H9 (cell line): ENCODE data around the gene ACTN1. TPM values are rescaled to one million over a fixed set of nuclear protein-coding genes. Genes with fewer than 3 reads are reported as not detected.

Source experiments
- DNase-seq: peaks from one replicate; pipeline ENCODE4 v3.0.0-alpha.2; 2017
- H2AFZ ChIP-seq: one replicate; pipeline ENCODE4 v1.6.1; 2013; ENCODE audit warnings: mild to moderate bottlenecking, low read length, control low read depth, moderate library complexity
- H2AK5ac ChIP-seq: 2 replicates; pipeline ENCODE4 v1.6.1; 2013; ENCODE audit warnings: low read length, control low read depth, mixed read lengths; ENCODE audit not compliant: insufficient read length
- H2BK120ac ChIP-seq: one replicate; pipeline ENCODE4 v1.6.1; 2013; ENCODE audit warnings: low read depth, mild to moderate bottlenecking, low read length, control low read depth, inconsistent platforms; ENCODE audit not compliant: poor library complexity, severe bottlenecking
- H2BK12ac ChIP-seq: 2 replicates; pipeline ENCODE4 v1.6.1; 2013; ENCODE audit warnings: low read length, control low read depth, mixed read lengths, low read depth; ENCODE audit not compliant: insufficient read length
- H2BK15ac ChIP-seq: 2 replicates; pipeline ENCODE4 v1.6.1; 2013; ENCODE audit warnings: low read depth, low read length, control low read depth
- H2BK20ac ChIP-seq: one replicate; pipeline ENCODE4 v1.6.1; 2013; ENCODE audit warnings: low read depth, mild to moderate bottlenecking, low read length, control low read depth, inconsistent platforms; ENCODE audit not compliant: poor library complexity, severe bottlenecking
- H2BK5ac ChIP-seq: 2 replicates; pipeline ENCODE4 v1.6.1; 2013; ENCODE audit warnings: low read length, control low read depth, mixed read lengths; ENCODE audit not compliant: insufficient read length
- H3K14ac ChIP-seq: 2 replicates; pipeline ENCODE4 v1.6.1; 2013; ENCODE audit warnings: low read length, control low read depth; ENCODE audit not compliant: insufficient read depth
- H3K18ac ChIP-seq: 2 replicates; pipeline ENCODE4 v1.6.1; 2013; ENCODE audit warnings: low read depth, mild to moderate bottlenecking, mixed read lengths, low read length, control low read depth; ENCODE audit not compliant: insufficient read length
- H3K23ac ChIP-seq: 2 replicates; pipeline ENCODE4 v1.6.1; 2013; ENCODE audit warnings: low read length, control low read depth, mixed read lengths, low read depth; ENCODE audit not compliant: insufficient read length
- H3K23me2 ChIP-seq: 2 replicates; pipeline ENCODE4 v1.6.1; 2013; ENCODE audit warnings: low read depth, mild to moderate bottlenecking, mixed read lengths, low read length, control low read depth; ENCODE audit not compliant: insufficient read length, poor library complexity, severe bottlenecking
- H3K27ac ChIP-seq: 2 replicates; pipeline ENCODE4 v1.5.1; 2013; ENCODE audit warnings: low read length, control low read depth, mixed read lengths, low read depth; ENCODE audit not compliant: insufficient read length
- H3K27me3 ChIP-seq: 2 replicates; pipeline ENCODE4 v1.6.1; 2013; ENCODE audit warnings: low read length, control low read depth, inconsistent platforms; ENCODE audit not compliant: insufficient read depth
- H3K4ac ChIP-seq: 2 replicates; pipeline ENCODE4 v1.6.1; 2013; ENCODE audit warnings: low read depth, mild to moderate bottlenecking, control low read depth, inconsistent platforms, low read length, moderate library complexity
- H3K4me1 ChIP-seq: 2 replicates; pipeline ENCODE4 v1.6.1; 2013; ENCODE audit warnings: low read length, control low read depth, inconsistent platforms; ENCODE audit not compliant: insufficient read depth
- H3K4me2 ChIP-seq: 2 replicates; pipeline ENCODE4 v1.6.1; 2013; ENCODE audit warnings: low read length, control low read depth, mixed read lengths; ENCODE audit not compliant: insufficient read length, insufficient read depth
- H3K56ac ChIP-seq: 2 replicates; pipeline ENCODE4 v1.6.1; 2013; ENCODE audit warnings: low read depth, mild to moderate bottlenecking, mixed read lengths, low read length, control low read depth; ENCODE audit not compliant: insufficient read length
- H3K79me1 ChIP-seq: 2 replicates; pipeline ENCODE4 v1.6.1; 2013; ENCODE audit warnings: low read depth, mild to moderate bottlenecking, moderate library complexity, low read length, control low read depth, inconsistent platforms; ENCODE audit not compliant: insufficient read depth, poor library complexity, severe bottlenecking
- H3K79me2 ChIP-seq: 2 replicates; pipeline ENCODE4 v1.6.1; 2013; ENCODE audit warnings: low read length, control low read depth, inconsistent platforms; ENCODE audit not compliant: insufficient read depth
- H3K9ac ChIP-seq: 2 replicates; pipeline ENCODE4 v1.6.1; 2013; ENCODE audit warnings: low read length, control low read depth, mixed read lengths; ENCODE audit not compliant: insufficient read length; ENCODE audit errors: extremely low read depth
- H3K9me3 ChIP-seq: one replicate; pipeline ENCODE4 v1.6.1; 2013; ENCODE audit warnings: low read depth, low read length, inconsistent platforms; ENCODE audit not compliant: control insufficient read depth
- H3T11ph ChIP-seq: one replicate; pipeline ENCODE4 v1.6.1; 2013; ENCODE audit warnings: mild to moderate bottlenecking, low read length, control low read depth, inconsistent platforms
- H4K20me1 ChIP-seq: one replicate; pipeline ENCODE4 v1.6.1; 2013; ENCODE audit not compliant: control insufficient read depth, insufficient read length, insufficient read depth
- H4K5ac ChIP-seq: 2 replicates; pipeline ENCODE4 v1.6.1; 2013; ENCODE audit warnings: low read depth, mild to moderate bottlenecking, mixed read lengths, low read length, control low read depth; ENCODE audit not compliant: insufficient read length
- H4K8ac ChIP-seq: replicated peaks from 2 replicates; pipeline ENCODE4 v1.6.1; 2013; ENCODE audit warnings: low read length, control low read depth, mixed read lengths, low read depth; ENCODE audit not compliant: insufficient read length
- H4K91ac ChIP-seq: 2 replicates; pipeline ENCODE4 v1.6.1; 2013; ENCODE audit warnings: low read depth, mild to moderate bottlenecking, moderate library complexity, mixed read lengths, low read length, control low read depth; ENCODE audit not compliant: insufficient read length
- H3K27ac Mint-ChIP-seq, 3 experiments: 2 replicates in 2 of 3; 3 replicates in 1 of 3; pipeline ENCODE4 v1.8.0; 2020 to 2021; ENCODE audit warnings: mixed read lengths in 3 of 3, mild to moderate bottlenecking in 1 of 3, moderate library complexity in 1 of 3
- H3K27me3 Mint-ChIP-seq: 2 replicates; pipeline ENCODE4 v1.8.0; 2021; ENCODE audit warnings: low read depth, mild to moderate bottlenecking, moderate library complexity, mixed read lengths
- H3K36me3 Mint-ChIP-seq, 3 experiments: 2 replicates in 2 of 3; 3 replicates in 1 of 3; pipeline ENCODE4 v1.8.0; 2020 to 2021; ENCODE audit warnings: low read depth in 3 of 3, mixed read lengths in 3 of 3; ENCODE audit not compliant: insufficient read depth in 1 of 3
- H3K4me1 Mint-ChIP-seq, 2 experiments: 2 replicates each; pipeline ENCODE4 v1.8.0; 2020; ENCODE audit warnings: mixed read lengths in 2 of 2
- H3K4me3 Mint-ChIP-seq, 2 experiments: 2 replicates in 1 of 2; 3 replicates in 1 of 2; pipeline ENCODE4 v1.8.0; 2020 to 2021; ENCODE audit warnings: mild to moderate bottlenecking in 2 of 2, mixed read lengths in 2 of 2, moderate library complexity in 1 of 2
- H3K9me3 Mint-ChIP-seq, 2 experiments: 2 replicates in 1 of 2; 3 replicates in 1 of 2; pipeline ENCODE4 v1.8.0; 2020; ENCODE audit warnings: mild to moderate bottlenecking in 2 of 2, mixed read lengths in 2 of 2, moderate library complexity in 1 of 2
- CTCF ChIP-seq: fragments of 200-600 bp; sonication (generic); conservative IDR thresholded peaks from 3 replicates; pipeline ENCODE4 v1.8.0; 2021; ENCODE audit warnings: antibody characterized with exemption, mild to moderate bottlenecking
- WGBS: extraction: QIAGEN DNeasy Blood & Tissue Kit; methylation state at CpG from one replicate; pipeline ENCODE4 v1.1.7; 2013; ENCODE audit warnings: missing lambda C conversion rate, low lambda C conversion rate, mixed read lengths; ENCODE audit not compliant: insufficient read length; ENCODE audit errors: extremely low coverage; 5-methylcytosine and 5-hydroxymethylcytosine counted together
- total RNA-seq: library from RNA; stranded (reverse); gene quantifications from 2 replicates; pipeline ENCODE4 v1.2.1, GENCODE V29; 2021

The ACTN1 gene
- total RNA-seq, 1 experiment from 2014 or later, result 219 TPM

DNA sequence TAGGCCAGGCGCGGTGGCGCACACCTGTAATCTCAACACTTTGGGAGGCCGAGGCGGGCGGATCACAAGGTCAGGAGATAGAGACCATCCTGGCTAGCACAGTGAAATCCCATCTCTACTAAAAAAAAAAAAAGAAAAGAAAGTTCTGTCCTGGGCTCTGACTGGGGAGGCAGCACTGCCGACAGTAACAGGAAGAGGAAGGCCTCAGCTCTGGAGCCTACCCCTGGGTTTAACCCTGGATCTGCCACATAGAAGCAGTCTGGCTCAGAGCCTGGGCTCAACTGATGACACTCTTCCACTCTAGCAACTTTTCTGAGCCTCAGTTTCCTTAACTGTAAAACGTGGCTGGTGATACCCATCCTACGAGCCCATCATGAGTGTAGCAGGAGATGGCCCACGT, 60.5 kb downstream of the ACTN1 start:
- H4K91ac ChIP-seq, result no peak overlapping the region
- Mint-ChIP-seq H3K4me1 (peaks cover 32 to 38% of the 10 kb centered on the region in 2 experiments), H3K36me3 (peaks cover 47 to 80% (median 66%) of the 10 kb centered on the region in 3 experiments), H3K27ac (no peak overlapping the region; a peak in 1 of 7 replicates), H3K9me3 (no peaks in the 10 kb centered on the region), H3K27me3 (no peaks in the 10 kb centered on the region), H3K4me3 (no peak overlapping the region)
- no peak overlapping the region for H3K9ac ChIP-seq
- H3K14ac ChIP-seq, result no peak overlapping the region
- H3K27ac ChIP-seq, result no peak overlapping the region
- H3K9me3 ChIP-seq, result no peaks in the 10 kb centered on the region
- H2BK5ac ChIP-seq, result no peak overlapping the region
- H3K79me1 ChIP-seq, result peaks cover 6% of the 10 kb centered on the region
- no peak overlapping the region for H3K23ac ChIP-seq
- no peak overlapping the region for H2AFZ ChIP-seq
- no peaks in the 10 kb centered on the region for H4K20me1 ChIP-seq
- no peak for DNase-seq
- H2BK20ac ChIP-seq, result no peak overlapping the region
- no CpG with 5 or more reads among the region's 10 CpGs for WGBS
- no peak overlapping the region for H3K4me2 ChIP-seq
- peaks cover 5% of the 10 kb centered on the region; the same call in 1 of the 2 replicates for H3K4me1 ChIP-seq
- H3T11ph ChIP-seq, result no peak overlapping the region
- no peak overlapping the region for H3K56ac ChIP-seq
- TF ChIP-seq CTCF, result no peak
- H4K8ac ChIP-seq, result no peak overlapping the region
- no peak overlapping the region for H4K5ac ChIP-seq
- H2AK5ac ChIP-seq, result no peak overlapping the region
- H2BK15ac ChIP-seq, result no peak overlapping the region
- no peaks in the 10 kb centered on the region for H3K23me2 ChIP-seq
- H2BK12ac ChIP-seq, result no peak overlapping the region
- H2BK120ac ChIP-seq, result no peak overlapping the region
- H3K18ac ChIP-seq, result no peak overlapping the region
- no peak overlapping the region for H3K4ac ChIP-seq
- no peaks in the 10 kb centered on the region for H3K27me3 ChIP-seq
- no peaks in the 10 kb centered on the region; the same call in 1 of the 2 replicates for H3K79me2 ChIP-seq
